Pulmonary artery endothelial cell (primary cell): ENCODE measurements around the gene TUBGCP2. TPM values are rescaled to one million over a fixed set of nuclear protein-coding genes. Genes with fewer than 3 reads are reported as not detected.

Experiments
- DNase-seq: peaks from one replicate; pipeline ENCODE4 v3.0.0-alpha.2; 2011; ENCODE audit warnings: low read depth, low spot score
- total RNA-seq: library from RNA; depleted of rRNA; stranded (reverse); fragments of >200 nt; gene quantifications from 2 replicates; pipeline ENCODE4 v1.2.3, GENCODE V29; 2014

TUBGCP2 gene
- total RNA-seq, 1 donor from 2014 or later: 59.4 TPM

DNA sequence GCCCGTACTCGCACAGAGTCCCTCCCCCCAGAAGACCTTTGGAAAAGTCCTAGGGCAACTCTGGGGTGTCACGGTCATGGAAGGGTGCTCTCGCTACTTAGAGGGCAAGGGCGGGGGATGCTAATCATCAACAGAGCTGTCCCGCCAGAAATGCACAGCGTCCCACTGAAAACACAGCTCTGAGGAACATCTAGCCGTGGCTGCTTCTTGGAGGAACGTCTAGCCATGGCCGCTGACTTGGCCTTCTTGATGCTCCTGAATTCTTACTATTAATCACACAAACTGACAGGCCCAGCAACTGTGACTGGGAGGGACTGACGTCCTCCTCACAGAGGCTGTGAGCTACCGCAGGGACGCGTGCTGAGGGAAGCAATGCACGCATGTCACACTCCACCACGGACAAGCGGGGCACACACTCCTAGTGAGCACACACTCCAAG lies 1.7 kb downstream of the TUBGCP2 start:
- no peak for DNase-seq

DNA sequence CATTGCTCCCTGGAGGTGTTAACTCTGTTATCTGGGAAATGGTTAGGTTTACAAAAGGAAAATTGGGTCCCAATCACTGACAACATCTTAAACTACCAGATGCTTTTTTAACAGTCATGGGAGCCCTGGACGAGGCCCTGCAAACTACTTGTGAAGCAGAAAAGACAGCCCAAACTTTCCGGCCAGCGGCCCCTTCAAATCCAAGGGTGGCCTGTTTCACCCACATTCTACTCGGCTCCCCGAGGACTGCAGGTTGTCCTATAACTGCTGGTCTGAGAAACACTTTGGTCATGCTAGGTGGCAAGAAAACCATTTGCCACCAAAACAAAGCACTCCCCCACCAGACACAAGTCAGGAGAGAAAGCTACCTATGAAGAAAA lies 2.6 kb downstream of the TUBGCP2 start:
- DNase-seq: no peak

DNA sequence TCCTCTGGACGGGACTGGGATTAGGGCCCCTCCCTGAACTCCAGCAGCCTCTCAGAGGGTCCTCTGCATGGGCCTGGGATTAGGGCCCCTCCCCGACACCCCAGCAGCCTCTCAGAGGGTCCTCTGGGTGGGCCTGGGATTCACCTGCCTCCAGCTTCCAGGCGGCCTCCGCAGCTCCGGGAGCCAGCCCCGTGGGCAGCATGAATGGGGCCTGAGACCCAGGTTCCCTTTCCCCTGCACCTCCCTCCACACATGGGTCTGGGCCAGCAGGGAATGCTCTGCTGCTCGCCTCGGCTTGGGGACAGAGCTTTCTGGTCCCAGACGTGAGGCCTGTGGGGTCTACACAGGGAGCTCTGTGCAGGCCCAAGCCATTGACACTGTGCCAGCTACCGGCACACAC lies 5.5 kb downstream of the TUBGCP2 start:
- no peak for DNase-seq

DNA sequence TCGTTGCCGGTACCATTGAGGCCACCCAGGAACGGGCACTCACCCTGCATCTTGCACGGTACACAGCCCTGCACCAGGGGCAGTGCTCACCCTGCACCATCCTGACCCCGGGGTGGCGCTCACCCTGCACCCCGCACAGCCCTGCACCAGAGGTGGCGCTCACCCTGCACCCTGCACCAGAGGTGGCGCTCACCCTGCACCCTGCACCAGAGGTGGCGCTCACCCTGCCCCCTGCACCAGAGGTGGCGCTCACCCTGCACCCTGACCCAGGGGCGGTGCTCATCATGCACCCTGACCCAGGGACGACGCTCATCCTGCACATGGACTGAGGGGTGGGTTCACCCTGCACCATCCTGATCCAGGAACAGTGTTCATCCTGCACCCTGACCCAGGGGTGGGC lies 6.4 kb downstream of the TUBGCP2 start:
- DNase-seq: no peak

DNA sequence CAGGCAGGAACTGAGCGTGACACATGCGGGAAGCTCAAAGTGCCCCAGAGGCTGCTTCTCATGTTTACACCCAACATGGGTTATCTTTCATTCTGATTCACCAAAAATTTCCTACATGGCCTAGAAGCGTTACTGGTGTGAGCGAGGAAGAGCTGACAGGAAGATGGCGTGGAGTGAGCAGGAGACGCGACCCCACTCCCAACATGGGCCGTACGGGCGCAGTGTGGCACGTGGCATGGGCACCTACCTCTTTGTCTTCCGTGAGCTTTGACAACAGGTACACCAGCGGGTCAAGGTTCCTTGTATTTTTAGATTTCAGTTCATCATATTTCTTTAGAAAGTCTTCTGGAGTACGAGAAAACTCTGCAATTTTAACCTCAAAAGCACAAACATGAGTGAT lies 8.9 kb downstream of the TUBGCP2 start:
- DNase-seq: no peak

DNA sequence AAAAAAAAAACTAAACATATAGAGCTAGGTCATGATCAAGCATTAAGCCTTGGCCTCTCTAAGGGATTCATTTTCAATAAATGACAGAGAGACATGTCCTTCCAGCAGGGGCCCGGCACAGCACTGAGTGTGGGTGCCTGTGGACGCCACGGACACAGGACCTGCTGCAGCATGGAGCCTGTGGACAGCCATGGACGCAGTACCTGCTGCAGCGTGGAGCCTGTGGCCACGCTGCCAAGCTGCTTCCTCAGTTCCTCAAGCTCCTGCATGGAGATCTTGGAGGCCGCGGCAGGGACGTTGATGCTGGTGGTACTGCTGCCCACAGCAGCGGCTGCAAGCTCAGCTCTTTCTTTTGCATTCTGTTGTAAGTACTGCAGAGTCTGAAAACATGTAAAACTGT lies 9.4 kb downstream of the TUBGCP2 start:
- no peak for DNase-seq

DNA sequence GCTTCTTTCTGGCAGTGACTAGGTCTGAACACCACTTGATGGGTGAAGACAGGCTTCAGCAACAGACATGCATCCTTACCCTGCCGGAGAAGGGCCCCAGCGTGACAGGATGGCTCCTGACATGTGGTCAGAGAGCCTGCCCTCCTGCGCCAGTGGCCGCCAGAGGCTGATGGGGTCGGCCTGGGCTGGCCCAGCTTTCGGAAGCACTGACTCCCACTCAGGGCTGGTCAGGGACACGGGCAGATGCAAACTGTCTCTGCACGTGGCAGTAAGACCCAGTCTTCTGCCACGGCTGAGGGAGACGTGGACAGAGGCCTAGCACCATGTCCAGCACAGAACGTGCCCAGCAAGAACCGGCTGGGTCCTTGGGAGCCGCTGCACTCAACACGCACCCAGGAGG lies 10.2 kb downstream of the TUBGCP2 start:
- no peak for DNase-seq

DNA sequence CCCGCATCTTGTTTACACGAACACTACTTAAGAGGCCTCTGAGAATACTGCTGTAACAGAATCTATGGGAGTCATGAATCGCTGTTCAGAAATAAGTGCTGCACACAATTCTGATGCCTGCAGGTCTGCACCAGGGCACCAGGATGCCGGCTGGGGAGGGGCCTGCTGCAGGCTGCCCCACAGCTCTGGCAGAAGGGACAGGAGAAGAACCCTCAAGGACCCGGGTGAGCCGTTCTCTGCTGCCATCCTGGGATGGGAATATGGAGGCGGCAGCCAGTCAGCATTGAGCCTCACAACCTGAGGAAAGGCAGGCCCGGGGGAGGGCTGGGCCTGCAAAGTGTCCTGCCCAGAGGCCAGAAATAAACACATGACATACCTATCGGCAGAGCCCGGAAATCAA lies 11.2 kb downstream of the TUBGCP2 start:
- no peak for DNase-seq

DNA sequence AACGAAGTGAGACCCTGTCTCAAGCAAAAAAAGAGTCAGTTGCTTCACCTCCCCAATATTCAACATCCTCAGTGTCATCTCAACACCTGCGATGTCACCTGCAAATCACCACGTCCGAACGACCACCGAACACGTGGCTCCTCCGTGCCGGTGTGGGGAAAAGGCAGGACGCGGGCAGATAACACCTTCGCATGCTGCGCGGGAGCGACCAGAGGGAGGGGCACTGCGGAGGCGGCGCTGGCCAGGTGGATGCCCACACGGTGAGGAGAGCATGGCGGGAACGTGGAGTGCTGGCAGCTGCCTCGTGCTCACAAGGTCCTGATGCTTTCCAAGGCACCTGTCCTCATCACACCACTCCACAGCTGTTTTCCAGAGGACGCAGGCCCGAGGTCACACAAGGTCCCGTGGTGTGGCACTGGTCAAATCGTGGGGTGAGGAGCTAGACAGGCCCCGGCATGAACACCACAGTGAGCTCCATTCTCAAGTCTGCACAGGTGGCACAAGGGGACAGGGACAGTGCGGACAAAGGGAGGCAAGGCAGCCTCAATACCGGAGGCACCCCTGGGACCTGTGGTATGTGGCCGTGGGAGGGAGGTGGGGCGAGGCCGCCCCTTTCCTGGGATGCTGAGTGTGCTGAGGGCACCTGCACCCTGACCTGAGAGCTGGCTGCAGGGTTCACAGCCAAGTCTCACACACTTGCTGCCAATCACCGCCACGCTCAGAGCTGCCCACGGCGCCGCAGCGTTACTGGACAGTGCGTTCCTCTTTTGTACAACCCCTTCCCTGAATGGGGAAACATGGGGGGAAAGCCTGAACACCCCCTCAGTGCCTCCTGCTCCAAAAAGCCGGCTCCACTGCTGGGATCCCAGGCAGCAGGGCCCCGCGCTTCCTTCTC lies 13.0 kb downstream of the TUBGCP2 start:
- DNase-seq: no peak

DNA sequence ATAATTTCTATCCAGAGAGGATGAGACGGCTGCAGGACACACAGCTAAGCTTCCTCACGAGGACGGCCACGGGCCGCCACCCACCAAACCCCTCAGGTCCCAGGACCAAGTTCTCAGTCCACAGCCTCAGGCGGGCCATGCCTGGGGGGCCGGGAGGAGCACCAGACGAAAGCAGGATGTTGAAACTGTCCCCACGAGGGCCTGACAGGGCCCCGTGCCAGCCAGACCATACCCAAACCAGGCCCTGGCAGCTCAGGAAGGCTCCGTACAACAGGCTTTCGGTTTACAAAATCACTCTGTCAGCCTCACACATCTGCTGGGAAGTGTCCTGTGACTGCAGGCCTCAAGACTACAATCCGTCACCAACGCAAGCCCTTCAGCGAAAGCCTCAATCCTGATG lies 14.5 kb downstream of the TUBGCP2 start:
- DNase-seq: no peak

DNA sequence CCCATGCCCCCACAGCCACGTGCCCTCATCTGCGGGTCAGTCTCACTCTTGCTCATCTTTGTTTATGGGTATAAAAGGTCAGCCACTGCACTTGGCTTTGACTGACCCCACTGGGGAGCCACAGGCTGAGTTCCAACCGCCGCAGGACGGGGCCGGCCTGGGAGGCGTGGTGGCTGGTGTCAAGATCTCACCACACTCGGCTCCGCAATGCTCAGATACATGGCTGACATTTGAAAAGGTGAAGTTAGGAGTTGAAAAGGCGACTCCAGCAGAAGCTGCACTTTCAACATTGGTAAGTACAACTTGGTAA lies 14.9 kb downstream of the TUBGCP2 start:
- no peak for DNase-seq

DNA sequence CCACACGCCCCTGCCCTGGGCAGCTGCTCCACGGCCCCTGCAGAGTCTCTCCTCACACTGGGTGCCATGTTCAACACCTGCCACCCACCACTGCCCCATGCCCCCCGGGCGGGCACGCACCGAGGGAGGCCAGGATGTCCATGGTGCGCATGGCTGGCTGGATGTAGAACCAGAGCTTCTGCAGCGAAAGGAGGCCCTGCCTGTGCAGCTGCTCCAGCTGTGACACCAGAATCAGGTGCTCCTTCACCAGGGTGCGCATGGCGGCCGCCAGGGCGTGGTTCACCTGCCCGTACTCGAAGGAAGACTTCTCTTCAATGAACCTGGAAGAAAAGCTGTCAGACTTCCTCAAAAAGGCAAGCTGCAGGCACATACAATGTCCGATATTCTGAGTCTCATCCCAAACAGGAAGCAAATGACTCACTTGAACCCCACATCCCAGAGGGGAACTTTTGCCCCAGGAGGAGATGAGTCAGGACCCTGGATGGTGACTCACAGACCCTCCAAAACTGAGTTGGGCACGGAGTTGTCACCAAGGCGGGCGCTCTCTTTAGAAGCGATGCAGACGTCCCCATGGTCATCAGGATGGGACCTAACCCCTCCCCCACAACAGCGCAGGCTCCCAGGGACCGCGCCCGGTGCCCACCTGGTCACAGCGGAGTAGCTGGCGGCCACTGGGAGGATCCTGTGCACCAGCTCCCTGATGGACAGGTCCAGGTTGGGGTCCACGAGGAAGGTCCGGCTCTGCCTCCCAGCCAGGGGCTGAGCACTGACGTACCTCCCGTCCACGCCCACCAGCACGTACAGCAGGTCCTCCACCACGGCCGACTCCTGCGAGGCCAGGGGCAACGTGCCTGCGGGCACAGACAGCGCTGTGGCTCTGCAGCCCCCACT lies 15.5 kb downstream of the TUBGCP2 start:
- peak; percentile 30 for DNase-seq

DNA sequence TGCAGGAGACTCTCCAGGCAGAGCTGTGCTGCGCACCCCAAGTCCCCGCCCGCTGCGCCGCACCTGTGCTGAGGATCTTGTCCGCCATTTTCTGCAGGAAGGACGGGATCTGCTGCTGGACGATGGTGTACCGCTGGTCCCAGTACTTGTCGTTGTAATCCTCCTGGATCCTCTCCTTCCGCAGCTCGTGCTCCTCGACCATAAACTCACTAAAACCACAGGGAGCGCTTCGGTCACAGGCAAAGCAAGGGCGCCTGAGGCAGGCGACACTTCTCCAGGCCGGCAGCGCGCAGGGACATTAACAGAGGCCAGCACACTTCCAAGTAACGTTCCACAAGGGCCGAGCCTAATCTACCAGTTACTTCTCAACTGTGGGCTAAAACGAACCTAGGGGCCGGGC lies 18.9 kb downstream of the TUBGCP2 start:
- no peak for DNase-seq

DNA sequence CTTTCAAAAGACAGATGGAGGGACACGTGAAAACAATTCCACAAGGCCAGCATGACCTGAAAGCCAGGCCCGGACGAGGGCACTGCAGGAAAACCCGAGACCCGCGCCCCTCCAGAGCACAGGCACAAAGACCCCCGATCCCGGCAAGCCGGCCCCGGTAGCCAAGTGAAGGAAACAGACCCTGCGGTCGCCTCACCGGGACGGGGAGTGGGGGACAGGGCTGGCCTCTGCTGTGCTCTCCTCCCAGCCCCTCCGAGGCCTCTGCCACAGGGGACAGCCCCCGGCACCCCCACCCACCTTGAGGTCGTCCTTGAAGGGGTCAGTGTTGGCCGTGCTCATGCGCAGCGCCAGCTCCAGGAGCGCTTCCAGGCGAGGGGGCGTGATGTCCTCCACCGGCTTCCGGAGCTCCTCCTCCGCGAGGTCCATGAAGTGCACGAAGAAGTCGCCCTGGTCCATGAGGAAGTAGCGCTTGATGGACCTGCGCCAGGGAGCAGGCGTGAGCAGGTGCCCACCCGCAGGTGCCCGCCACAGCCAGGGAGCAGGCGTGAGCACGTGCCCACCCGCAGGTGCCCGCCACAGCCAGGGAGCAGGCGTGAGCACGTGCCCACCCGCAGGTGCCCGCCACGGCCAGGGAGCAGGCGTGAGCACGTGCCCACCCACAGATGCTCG lies 20.7 kb downstream of the TUBGCP2 start:
- DNase-seq: no peak

DNA sequence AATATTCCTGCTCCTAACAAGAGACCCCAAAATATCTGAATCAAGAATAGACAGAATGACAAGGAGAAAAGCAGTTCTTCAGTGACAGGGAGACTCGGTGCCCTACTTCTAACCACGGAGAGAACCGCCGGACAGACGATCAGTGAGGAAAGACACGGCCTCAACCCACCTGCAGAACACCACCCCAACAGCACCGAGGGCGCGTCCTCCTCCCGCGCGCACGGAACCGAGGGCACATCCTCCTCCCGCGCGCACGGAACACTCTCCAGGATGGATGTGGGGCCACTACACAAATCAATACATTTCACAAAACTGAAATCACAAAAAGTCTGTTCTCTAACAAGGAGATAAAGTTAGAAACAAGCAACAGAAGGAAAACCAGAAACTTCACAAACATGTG lies 22.3 kb downstream of the TUBGCP2 start:
- DNase-seq: no peak

DNA sequence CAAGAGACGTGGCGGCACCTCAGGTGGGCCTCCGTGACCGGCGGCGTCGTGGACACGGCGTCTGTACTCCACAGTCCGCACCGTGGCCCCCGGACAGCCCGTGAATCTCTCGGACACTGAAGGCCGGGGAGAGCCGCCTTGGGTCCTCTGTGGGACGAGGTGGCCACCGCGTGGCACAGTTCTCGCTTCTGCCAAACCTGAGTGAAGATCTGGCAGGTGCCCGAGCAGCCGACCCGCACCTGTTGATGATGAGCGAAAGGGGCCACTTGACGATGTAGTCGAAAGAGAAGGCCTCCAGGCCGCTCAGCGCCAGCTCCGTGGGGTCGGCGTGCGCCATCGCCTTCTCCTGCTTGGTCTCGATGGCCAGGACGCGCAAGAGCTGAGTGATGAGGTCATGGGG lies 23.5 kb downstream of the TUBGCP2 start:
- DNase-seq: no peak

DNA sequence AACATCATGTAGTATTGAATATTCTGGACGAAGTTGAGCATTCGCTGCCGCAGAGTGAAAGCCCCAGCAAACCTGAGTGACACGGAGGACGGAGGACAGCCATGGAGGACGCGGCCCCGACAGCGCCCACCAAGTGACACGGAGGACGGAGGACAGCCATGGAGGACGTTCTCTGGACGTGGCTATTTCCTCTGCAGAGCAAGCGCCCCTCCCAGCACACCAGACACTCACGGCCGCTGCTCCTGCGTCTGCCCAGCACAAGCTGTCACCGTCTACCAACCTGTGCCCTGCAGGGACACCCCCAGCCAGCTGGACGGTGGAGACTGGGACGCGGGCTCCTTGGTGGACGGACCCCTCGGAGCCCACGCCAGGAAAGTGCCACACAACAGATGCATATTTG lies 24.7 kb downstream of the TUBGCP2 start:
- DNase-seq: no peak

DNA sequence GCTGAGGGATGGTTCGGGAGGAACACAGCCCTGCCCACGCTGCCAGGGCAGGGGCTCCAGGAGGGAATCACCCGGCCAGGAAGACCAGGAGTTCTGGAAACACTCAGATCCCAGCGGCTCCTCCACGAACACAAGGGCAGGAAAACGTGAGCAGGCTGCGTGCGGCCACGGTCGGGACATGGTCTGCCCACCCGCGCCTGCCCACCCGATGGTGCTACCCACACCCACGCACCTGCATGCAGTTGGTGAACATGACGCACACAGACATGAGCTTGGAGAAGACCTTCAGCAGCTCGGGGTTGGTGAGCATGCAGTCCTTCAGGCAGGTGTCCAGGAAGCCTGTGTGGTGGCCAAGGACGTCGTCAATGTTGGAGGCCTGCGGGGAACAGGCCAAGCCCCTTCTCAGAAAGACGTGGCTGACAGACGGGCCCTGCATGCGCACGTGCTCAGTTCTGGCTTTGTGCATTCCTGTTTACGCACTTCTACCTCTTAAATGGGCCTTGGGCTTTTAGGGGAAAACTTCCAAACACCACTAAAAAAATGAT lies 25.8 kb downstream of the TUBGCP2 start:
- DNase-seq: no peak

DNA sequence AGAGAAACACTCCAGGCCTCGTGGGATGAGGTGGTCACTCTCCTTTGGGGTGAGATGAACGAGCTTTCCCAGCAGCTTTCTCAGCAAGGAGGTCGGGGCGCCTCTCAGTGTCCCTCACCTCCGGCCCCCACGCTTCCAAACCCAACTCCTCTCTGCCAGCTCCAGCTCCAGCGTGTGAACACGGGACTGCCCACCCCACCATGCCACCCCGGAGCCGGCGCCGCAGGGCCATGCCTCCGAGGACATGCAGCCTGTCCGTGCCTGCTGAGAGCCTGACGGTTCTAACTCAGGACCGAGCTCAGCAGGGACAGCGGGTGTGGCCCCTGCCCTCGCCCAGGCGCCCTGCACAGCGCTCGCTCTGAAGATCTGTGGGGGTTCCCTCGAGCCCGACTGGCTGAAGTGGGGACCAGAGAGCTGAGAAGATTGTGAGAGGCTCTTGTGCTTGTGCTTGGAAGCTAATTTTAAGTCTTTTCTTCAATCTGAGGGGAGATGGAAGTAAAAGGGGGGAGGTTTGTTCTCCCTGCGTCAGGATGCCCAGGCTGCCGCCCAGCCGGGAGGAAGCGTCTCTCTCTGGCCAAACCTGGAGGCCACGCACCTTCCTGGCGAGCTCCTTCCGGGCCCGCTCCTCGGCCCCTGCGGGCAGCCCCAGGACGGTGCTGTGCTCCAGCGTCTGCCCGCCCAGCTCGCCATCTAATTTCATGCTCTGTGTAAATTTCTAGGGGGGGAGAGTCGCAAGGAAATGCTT lies 26.9 kb downstream of the TUBGCP2 start:
- DNase-seq: no peak

DNA sequence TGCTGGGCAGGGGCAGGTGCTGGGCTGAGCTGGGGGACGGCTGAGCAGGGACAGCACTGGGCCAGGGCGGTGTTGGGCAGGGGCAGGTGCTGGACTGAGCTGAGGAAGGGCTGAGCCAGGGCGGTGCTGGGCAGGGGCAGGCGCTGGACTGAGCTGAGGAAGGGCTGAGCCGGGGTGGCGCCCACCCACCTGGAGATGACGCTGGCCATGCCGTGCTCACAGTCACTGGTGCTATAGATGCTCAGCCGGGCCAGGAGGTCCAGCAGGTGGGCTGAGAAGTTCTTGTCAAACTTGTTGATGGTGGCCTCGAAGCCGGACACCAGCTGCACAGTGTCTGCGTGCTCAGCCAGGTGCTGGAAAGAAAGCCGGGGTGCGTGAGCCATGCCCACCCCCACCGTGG lies 27.6 kb downstream of the TUBGCP2 start:
- DNase-seq: no peak

DNA sequence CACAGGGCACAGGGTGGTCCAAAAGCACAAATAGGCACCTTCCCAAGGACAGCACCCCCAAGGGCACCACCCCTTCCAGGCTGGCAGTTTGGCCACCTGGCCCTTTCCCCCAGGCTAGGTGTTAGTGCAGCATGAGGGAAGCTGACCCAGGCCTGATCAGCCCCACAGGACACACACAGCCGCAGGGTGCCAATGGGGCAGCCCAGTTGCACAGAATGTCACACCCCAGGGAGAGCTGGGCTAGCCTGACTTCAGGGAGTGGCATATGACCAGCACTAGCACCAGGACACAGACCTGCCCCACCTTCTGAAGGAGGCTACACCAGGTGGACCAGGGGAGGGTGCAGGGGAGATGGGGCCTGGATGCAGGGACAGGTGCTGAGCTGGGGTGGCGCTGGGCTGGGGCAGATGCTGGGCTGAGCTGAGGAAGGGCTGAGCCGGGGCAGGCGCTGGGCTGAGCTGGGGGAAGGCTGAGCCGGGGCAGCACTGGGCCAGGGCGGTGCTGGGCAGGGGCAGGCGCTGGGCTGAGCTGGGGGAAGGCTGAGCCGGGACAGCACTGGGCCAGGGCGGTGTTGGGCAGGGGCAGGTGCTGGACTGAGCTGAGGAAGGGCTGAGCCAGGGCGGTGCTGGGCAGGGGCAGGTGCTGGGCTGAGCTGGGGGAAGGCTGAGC lies 28.1 kb downstream of the TUBGCP2 start:
- no peak for DNase-seq
